Liver (tissue), 9 donors: Measurements from ENCODE around the gene WNT10A. TPM values are rescaled to one million over a fixed set of nuclear protein-coding genes. Genes with fewer than 3 reads are reported as not detected.

Source experiments
- DNase-seq: peaks from one replicate; pipeline ENCODE4 v3.0.0-alpha.2; 2017; ENCODE audit warnings: low spot score
- H3K27ac ChIP-seq, 2 donors: one replicate each; pipeline ENCODE4 v1.7.0; 2013; ENCODE audit warnings: inconsistent platforms in 2 of 2, low read length in 2 of 2, control low read depth in 1 of 2, low read depth in 1 of 2, mild to moderate bottlenecking in 1 of 2
- H3K27me3 ChIP-seq, 4 donors: one replicate each; pipeline versions ENCODE4 v1.6.1 to v1.7.0; 2013; ENCODE audit warnings: low read length in 3 of 4, inconsistent platforms in 1 of 4, mild to moderate bottlenecking in 1 of 4, moderate library complexity in 1 of 4; ENCODE audit not compliant: control insufficient read depth in 4 of 4, insufficient read depth in 4 of 4
- H3K36me3 ChIP-seq, 4 donors: one replicate each; pipeline versions ENCODE4 v1.6.1 to v1.7.0; 2013; ENCODE audit warnings: low read length in 3 of 4, mild to moderate bottlenecking in 3 of 4, low read depth in 1 of 4, moderate library complexity in 1 of 4; ENCODE audit not compliant: control insufficient read depth in 4 of 4, insufficient read depth in 3 of 4
- H3K4me1 ChIP-seq, 4 donors: one replicate each; pipeline versions ENCODE4 v1.6.1 to v1.7.0; 2013; ENCODE audit warnings: low read length in 3 of 4, mild to moderate bottlenecking in 3 of 4, moderate library complexity in 1 of 4; ENCODE audit not compliant: control insufficient read depth in 4 of 4, insufficient read depth in 4 of 4
- H3K4me3 ChIP-seq, 3 donors: one replicate each; pipeline versions ENCODE4 v1.6.1 to v1.7.0; 2013; ENCODE audit warnings: low read length in 3 of 3, control low read depth in 1 of 3, low read depth in 1 of 3, mild to moderate bottlenecking in 1 of 3
- H3K9ac ChIP-seq, 2 donors: one replicate each; pipeline ENCODE4 v1.7.0; 2013; ENCODE audit warnings: low read length in 2 of 2, mild to moderate bottlenecking in 2 of 2, moderate library complexity in 2 of 2, control low read depth in 1 of 2, low read depth in 1 of 2
- H3K9me3 ChIP-seq, 4 donors: one replicate each; pipeline versions ENCODE4 v1.6.1 to v1.7.0; 2013; ENCODE audit warnings: low read length in 3 of 4; ENCODE audit not compliant: control insufficient read depth in 4 of 4
- EGR1 ChIP-seq, 2 donors: IDR thresholded peaks; 2 replicates each; pipeline ENCODE4 v1.6.1; 2016 to 2018; ENCODE audit warnings: antibody characterized with exemption in 2 of 2, low read depth in 2 of 2
- FOXA1 ChIP-seq: IDR thresholded peaks from 2 replicates; pipeline ENCODE4 v1.6.1; 2016; ENCODE audit warnings: antibody characterized with exemption
- FOXA2 ChIP-seq: IDR thresholded peaks from 2 replicates; pipeline ENCODE4 v1.6.1; 2016; ENCODE audit warnings: antibody characterized with exemption
- GABPA ChIP-seq, 2 donors: IDR thresholded peaks in 1 of 2; conservative IDR thresholded peaks in 1 of 2; 2 replicates each; pipeline ENCODE4 v1.6.1; 2016; ENCODE audit warnings: antibody characterized with exemption in 2 of 2, mild to moderate bottlenecking in 1 of 2, moderate library complexity in 1 of 2
- HNF4A ChIP-seq, 2 donors: conservative IDR thresholded peaks; 2 replicates each; pipeline ENCODE4 v1.6.1; 2016; ENCODE audit warnings: antibody characterized with exemption in 2 of 2, mild to moderate bottlenecking in 2 of 2
- HNF4G ChIP-seq: IDR thresholded peaks from 2 replicates; pipeline ENCODE4 v1.6.1; 2016; ENCODE audit warnings: antibody characterized with exemption
- JUND ChIP-seq, 2 donors: IDR thresholded peaks; 2 replicates each; pipeline ENCODE4 v1.6.1; 2016; ENCODE audit warnings: antibody characterized with exemption in 2 of 2
- NR2F2 ChIP-seq: IDR thresholded peaks from 2 replicates; pipeline ENCODE4 v1.6.1; 2016; ENCODE audit warnings: antibody characterized with exemption
- RAD21 ChIP-seq, 2 donors: IDR thresholded peaks; 2 replicates each; pipeline ENCODE4 v1.6.1; 2016; ENCODE audit warnings: antibody characterized with exemption in 2 of 2, mild to moderate bottlenecking in 2 of 2
- RXRA ChIP-seq, 2 donors: IDR thresholded peaks; 2 replicates each; pipeline ENCODE4 v1.6.1; 2017 to 2018; ENCODE audit warnings: antibody characterized with exemption in 2 of 2, mild to moderate bottlenecking in 1 of 2
- SP1 ChIP-seq: IDR thresholded peaks from 2 replicates; pipeline ENCODE4 v1.6.1; 2018; ENCODE audit warnings: antibody characterized with exemption, mild to moderate bottlenecking
- TAF1 ChIP-seq: conservative IDR thresholded peaks from 2 replicates; pipeline ENCODE4 v1.6.1; 2016; ENCODE audit warnings: antibody characterized with exemption, mild to moderate bottlenecking
- YY1 ChIP-seq: IDR thresholded peaks from 2 replicates; pipeline ENCODE4 v1.6.1; 2016; ENCODE audit warnings: antibody characterized with exemption, mild to moderate bottlenecking
- whole genome bisulfite sequencing: extraction: QIAGEN DNeasy Blood & Tissue Kit; methylation state at CpG from one replicate; pipeline ENCODE4 v1.1.7; 2013; 5-methylcytosine and 5-hydroxymethylcytosine counted together
- polyA plus RNA-seq, 2 donors: library from polyadenylated mRNA; stranded (reverse) in 1 of 2; unstranded in 1 of 2; fragments of 200-250 nt in 1 of 2; fragments of >200 nt in 1 of 2; fragmentation: Nextera tagmentation in 1 of 2; extraction: Ambion mirVana in 1 of 2; gene quantifications; one replicate each; pipeline versions ENCODE4 v1.2.1 to v1.2.3, GENCODE V29; 2013 to 2015
- total RNA-seq, 2 donors: library from RNA; depleted of rRNA; stranded (reverse); fragments of >200 nt; gene quantifications; one replicate each; pipeline ENCODE4 v1.2.3, GENCODE V29; 2014
- TF ChIP-seq, protein P1 (sequence below): IDR thresholded peaks from 2 replicates; pipeline ENCODE4 v1.6.1; 2016; ENCODE audit warnings: antibody characterized with exemption
- TF ChIP-seq, protein P2 (sequence below): IDR thresholded peaks from 2 replicates; pipeline ENCODE4 v1.6.1; 2016; ENCODE audit warnings: antibody characterized with exemption
- TF ChIP-seq, protein P3 (sequence below): IDR thresholded peaks from 2 replicates; pipeline ENCODE4 v1.6.1; 2016; ENCODE audit warnings: antibody characterized with exemption
- TF ChIP-seq, protein P4 (sequence below): IDR thresholded peaks from 2 replicates; pipeline ENCODE4 v1.6.1; 2016; ENCODE audit warnings: antibody characterized with exemption, mild to moderate bottlenecking
- donor health status: healthy.
- donor health status: healthy.
- donor health status: healthy.
- donor health status: healthy.
- donor health status: healthy.

WNT10A gene
- total and polyA plus RNA-seq, 4 donors = 0.01 to 0.08 (median 0.05) TPM; not detected in 1

DNA sequence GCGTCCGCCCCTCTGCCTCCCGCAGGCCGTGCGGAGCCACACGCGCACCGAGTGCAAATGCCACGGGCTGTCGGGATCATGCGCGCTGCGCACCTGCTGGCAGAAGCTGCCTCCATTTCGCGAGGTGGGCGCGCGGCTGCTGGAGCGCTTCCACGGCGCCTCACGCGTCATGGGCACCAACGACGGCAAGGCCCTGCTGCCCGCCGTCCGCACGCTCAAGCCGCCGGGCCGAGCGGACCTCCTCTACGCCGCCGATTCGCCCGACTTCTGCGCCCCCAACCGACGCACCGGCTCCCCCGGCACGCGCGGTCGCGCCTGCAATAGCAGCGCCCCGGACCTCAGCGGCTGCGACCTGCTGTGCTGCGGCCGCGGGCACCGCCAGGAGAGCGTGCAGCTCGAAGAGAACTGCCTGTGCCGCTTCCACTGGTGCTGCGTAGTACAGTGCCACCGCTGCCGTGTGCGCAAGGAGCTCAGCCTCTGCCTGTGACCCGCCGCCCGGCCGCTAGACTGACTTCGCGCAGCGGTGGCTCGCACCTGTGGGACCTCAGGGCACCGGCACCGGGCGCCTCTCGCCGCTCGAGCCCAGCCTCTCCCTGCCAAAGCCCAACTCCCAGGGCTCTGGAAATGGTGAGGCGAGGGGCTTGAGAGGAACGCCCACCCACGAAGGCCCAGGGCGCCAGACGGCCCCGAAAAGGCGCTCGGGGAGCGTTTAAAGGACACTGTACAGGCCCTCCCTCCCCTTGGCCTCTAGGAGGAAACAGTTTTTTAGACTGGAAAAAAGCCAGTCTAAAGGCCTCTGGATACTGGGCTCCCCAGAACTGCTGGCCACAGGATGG is 7.1 kb upstream of the WNT10A start:
- no peak for DNase-seq
- TF ChIP-seq NR2F2 (no peak), EGR1 (IDR thresholded peaks at IDR 0.05; ENCODE audit: low read depth in 2 of 2) (no peak), GABPA (IDR thresholded peaks at IDR 0.05 in 1 of 2, conservative IDR thresholded peaks at IDR 0.05 in 1 of 2) (no peak), TAF1 (no peak), RAD21 (IDR thresholded peaks at IDR 0.05) (no peak)
- TF ChIP-seq, protein P1, sequence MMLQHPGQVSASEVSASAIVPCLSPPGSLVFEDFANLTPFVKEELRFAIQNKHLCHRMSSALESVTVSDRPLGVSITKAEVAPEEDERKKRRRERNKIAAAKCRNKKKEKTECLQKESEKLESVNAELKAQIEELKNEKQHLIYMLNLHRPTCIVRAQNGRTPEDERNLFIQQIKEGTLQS = no peak
- H3K4me1 ChIP-seq = peaks cover 4 to 17% (median 9%) of the 10 kb centered on the region in 4 donors
- WGBS = 9% methylated on average over 86 of the region's 86 CpGs
- peaks cover 7 to 28% (median 20%) of the 10 kb centered on the region in 4 donors for H3K27me3 ChIP-seq
- no peak overlapping the region for H3K9ac ChIP-seq
- no peak overlapping the region for H3K4me3 ChIP-seq
- no peaks in the 10 kb centered on the region for H3K36me3 ChIP-seq
- no peaks in the 10 kb centered on the region for H3K9me3 ChIP-seq
- H3K27ac ChIP-seq = no peak overlapping the region

DNA sequence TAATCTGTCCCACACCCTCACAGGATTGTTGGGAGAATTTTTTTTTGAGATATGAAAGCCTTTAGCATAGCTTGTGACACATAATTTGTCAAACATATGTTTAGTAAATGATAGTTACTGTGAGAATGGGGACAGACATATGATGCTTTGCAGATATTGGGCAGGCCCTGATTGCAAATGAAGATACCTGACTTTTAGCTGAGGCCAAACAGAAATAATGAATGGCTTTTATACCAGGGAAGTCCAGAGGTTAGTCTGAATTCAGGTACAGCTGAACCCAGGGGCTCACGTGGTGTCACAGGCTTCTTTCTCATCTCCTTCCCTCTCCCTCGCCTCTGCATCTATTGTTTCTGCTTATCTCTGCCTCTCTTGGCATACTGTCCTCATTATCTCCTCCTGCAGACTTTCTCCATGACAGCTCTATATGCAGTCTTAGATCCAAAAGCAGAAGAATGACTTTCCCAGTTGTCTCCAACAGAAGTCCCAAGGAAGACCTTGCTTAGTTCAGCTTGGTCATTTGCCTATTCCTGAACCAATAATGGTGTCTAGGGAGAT is 4.9 kb upstream of the WNT10A start:
- no peak overlapping the region for H3K27ac ChIP-seq
- no peaks in the 10 kb centered on the region for H3K36me3 ChIP-seq
- H3K9ac ChIP-seq = no peak overlapping the region
- TF ChIP-seq, protein P2, sequence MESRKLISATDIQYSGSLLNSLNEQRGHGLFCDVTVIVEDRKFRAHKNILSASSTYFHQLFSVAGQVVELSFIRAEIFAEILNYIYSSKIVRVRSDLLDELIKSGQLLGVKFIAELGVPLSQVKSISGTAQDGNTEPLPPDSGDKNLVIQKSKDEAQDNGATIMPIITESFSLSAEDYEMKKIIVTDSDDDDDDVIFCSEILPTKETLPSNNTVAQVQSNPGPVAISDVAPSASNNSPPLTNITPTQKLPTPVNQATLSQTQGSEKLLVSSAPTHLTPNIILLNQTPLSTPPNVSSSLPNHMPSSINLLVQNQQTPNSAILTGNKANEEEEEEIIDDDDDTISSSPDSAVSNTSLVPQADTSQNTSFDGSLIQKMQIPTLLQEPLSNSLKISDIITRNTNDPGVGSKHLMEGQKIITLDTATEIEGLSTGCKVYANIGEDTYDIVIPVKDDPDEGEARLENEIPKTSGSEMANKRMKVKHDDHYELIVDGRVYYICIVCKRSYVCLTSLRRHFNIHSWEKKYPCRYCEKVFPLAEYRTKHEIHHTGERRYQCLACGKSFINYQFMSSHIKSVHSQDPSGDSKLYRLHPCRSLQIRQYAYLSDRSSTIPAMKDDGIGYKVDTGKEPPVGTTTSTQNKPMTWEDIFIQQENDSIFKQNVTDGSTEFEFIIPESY = no peak
- no peak for TF ChIP-seq YY1
- TF ChIP-seq HNF4G = no peak
- TF ChIP-seq FOXA1 = no peak
- TF ChIP-seq JUND (IDR thresholded peaks at IDR 0.05) = no peak
- no peak for TF ChIP-seq RAD21 (IDR thresholded peaks at IDR 0.05)
- no peak for TF ChIP-seq GABPA (IDR thresholded peaks at IDR 0.05 in 1 of 2, conservative IDR thresholded peaks at IDR 0.05 in 1 of 2)
- TF ChIP-seq SP1 = no peak
- no peak for TF ChIP-seq EGR1 (IDR thresholded peaks at IDR 0.05; ENCODE audit: low read depth in 2 of 2)
- TF ChIP-seq FOXA2 = no peak
- TF ChIP-seq NR2F2 = no peak
- TF ChIP-seq HNF4A (conservative IDR thresholded peaks at IDR 0.05) = no peak
- H3K9me3 ChIP-seq = no peaks in the 10 kb centered on the region
- peaks cover 4 to 26% (median 15%) of the 10 kb centered on the region in 4 donors for H3K4me1 ChIP-seq
- DNase-seq = no peak
- H3K4me3 ChIP-seq = no peak overlapping the region
- 20% methylated on average over 2 of the region's 2 CpGs for WGBS
- peaks cover 10 to 30% (median 19%) of the 10 kb centered on the region in 4 donors for H3K27me3 ChIP-seq

DNA sequence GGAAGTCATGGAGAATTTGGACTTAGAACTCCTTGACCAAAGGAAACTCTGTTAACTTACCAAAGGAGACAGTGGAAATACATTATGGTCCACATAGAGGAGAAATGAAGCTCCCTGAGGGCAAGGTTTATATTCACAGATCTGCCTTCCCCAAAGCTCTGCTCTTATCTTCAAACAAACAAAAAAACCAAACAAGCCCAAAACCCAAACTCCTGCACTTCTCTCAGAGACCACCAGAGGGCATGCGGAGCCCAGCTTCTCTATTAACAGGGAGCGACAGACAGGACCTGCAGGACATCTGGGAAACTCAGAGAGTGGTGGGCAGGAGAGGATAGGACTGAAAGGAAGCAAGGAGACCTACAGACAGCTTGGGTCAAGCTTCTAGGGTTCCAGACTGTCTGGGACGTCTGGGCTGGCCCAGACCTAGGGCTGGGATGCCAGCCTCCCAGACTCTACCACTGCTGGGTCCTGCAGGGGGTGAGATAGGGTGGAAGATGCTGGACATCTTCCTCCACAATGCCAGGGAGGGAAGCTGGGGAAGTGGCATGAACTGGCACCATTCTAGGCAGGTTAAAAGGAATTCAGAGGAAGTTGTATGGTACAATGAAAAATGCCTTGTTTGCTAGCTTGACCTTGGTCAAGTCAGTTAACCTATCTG is 4.0 kb upstream of the WNT10A start:
- DNase-seq = peak; percentile 67
- H3K4me3 ChIP-seq = no peak overlapping the region
- H3K27ac ChIP-seq = no peak overlapping the region
- H3K4me1 ChIP-seq = peaks cover 4 to 18% (median 9%) of the 10 kb centered on the region in 4 donors
- H3K36me3 ChIP-seq = no peaks in the 10 kb centered on the region
- WGBS = 3% methylated on average over 3 of the region's 3 CpGs
- H3K27me3 ChIP-seq = peaks cover 14 to 36% (median 18%) of the 10 kb centered on the region in 4 donors
- no peak overlapping the region for H3K9ac ChIP-seq
- no peaks in the 10 kb centered on the region for H3K9me3 ChIP-seq
- TF ChIP-seq, protein P3, sequence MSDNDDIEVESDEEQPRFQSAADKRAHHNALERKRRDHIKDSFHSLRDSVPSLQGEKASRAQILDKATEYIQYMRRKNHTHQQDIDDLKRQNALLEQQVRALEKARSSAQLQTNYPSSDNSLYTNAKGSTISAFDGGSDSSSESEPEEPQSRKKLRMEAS = no peak
- no peak for TF ChIP-seq GABPA (IDR thresholded peaks at IDR 0.05 in 1 of 2, conservative IDR thresholded peaks at IDR 0.05 in 1 of 2)
- TF ChIP-seq, protein P2 = no peak
- TF ChIP-seq, protein P4, sequence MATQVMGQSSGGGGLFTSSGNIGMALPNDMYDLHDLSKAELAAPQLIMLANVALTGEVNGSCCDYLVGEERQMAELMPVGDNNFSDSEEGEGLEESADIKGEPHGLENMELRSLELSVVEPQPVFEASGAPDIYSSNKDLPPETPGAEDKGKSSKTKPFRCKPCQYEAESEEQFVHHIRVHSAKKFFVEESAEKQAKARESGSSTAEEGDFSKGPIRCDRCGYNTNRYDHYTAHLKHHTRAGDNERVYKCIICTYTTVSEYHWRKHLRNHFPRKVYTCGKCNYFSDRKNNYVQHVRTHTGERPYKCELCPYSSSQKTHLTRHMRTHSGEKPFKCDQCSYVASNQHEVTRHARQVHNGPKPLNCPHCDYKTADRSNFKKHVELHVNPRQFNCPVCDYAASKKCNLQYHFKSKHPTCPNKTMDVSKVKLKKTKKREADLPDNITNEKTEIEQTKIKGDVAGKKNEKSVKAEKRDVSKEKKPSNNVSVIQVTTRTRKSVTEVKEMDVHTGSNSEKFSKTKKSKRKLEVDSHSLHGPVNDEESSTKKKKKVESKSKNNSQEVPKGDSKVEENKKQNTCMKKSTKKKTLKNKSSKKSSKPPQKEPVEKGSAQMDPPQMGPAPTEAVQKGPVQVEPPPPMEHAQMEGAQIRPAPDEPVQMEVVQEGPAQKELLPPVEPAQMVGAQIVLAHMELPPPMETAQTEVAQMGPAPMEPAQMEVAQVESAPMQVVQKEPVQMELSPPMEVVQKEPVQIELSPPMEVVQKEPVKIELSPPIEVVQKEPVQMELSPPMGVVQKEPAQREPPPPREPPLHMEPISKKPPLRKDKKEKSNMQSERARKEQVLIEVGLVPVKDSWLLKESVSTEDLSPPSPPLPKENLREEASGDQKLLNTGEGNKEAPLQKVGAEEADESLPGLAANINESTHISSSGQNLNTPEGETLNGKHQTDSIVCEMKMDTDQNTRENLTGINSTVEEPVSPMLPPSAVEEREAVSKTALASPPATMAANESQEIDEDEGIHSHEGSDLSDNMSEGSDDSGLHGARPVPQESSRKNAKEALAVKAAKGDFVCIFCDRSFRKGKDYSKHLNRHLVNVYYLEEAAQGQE = no peak
- no peak for TF ChIP-seq FOXA2
- TF ChIP-seq RAD21 (IDR thresholded peaks at IDR 0.05) = peak; percentile 90 to 94
- no peak for TF ChIP-seq HNF4G
- TF ChIP-seq RXRA (IDR thresholded peaks at IDR 0.05) = no peak
- TF ChIP-seq YY1 = no peak
- TF ChIP-seq FOXA1 = no peak
- no peak for TF ChIP-seq SP1
- TF ChIP-seq TAF1 = no peak
